HG03103 (cell line): ENCODE measurements around the gene ANKRD40.

ENCODE experiments used
- ATAC-seq: cut with Tn5 transposase; IDR thresholded peaks from one replicate; pipeline ENCODE4 v1.9.1; 2021; ENCODE audit warnings: low read depth; ENCODE audit not compliant: unreplicated experiment

The ANKRD40 gene

GRCh38 chr17:50656509-50656908 is 51.2 kb downstream of the ANKRD40 start:
- no peak for ATAC-seq

- ATAC-seq: no peak
Observed at GRCh38 chr17:50653738-50654137, 54.0 kb downstream of the ANKRD40 start.

DNA sequence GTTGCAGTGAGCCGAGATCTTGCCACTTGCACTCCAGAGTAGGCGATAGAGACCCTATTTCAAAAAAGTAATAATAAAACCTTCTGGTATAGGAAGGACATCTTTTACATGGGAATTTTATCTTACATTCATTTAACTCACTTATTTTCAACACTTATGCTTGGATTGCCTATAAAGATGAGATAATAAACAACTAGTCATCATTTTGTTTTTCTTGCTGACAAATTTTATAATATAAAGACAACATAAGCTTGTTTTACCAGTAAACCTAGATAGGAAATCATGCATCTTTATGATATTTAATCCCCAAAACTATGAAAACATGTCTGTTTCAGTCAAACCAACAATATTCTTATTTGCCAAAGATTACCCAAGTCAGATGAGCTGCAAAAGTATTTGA is 56.1 kb downstream of the ANKRD40 start:
- no peak for ATAC-seq

DNA sequence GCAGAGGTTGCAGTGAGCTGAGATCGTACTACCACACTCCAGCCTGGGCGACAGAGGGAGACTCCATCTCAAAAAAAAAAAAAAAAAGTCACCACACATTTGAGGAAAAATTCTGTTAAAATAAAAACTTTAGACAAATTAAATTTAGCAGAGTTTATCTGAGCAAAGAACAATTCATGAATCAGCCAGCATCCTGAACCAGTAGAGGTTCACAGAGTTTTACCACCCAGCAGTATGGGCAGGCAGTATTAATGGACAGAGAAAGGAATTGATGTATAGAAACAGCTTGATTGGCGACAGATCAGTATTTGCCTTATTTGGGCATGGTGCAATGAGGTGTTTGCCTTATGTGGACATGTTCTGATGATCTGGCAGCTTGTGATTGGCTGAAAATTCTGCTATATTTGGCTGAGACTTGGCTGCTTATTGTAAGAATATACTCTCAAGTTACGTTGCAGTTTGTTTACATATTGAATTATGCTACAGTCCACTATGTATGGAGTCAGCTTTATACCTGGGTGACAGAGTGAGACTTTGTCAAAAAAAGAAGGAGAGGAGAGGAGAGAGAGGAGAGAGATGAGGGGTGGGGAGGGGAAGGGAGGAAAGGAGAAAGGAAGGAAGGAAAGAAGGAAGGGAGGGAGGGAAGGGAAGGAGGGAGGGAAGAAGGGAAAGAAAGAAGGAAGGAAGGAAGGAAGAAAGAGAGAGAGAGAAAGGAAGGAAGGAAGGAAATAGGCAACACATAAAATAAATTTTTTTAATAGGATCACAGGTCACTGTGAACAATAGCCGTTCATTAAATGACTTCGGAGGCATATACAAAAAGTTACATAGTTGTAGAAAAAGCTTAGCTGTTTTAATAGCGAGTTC is 58.4 kb downstream of the ANKRD40 start:
- no peak for ATAC-seq

DNA sequence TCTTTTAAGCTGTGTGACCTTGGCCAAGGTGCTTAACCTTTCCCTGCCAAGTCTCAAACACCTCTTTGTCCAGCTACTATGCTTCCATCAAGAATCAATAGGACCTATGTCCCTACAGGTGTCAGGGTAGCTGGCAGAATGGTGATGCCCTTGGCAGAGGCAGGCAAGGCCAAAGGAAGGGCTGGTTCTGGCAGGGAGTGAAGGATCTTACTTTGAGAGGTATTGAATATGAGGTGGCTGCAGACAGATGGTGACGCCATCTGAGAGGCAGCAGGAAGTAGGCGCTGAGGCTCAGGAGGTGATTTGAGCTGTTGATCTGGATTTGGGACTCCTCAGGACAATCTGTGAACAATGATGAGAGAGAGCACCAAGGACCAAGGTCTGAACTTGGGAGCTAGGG is 60.5 kb downstream of the ANKRD40 start:
- no peak for ATAC-seq

- ATAC-seq: no peak
Observed at GRCh38 chr17:50645748-50646682, 61.7 kb downstream of the ANKRD40 start.
